CD4-positive, alpha-beta memory T cell (primary cell): ENCODE measurements around the gene ATMIN. TPM values are rescaled to one million over a fixed set of nuclear protein-coding genes. Genes with fewer than 3 reads are reported as not detected.

Source experiments
- CTCF ChIA-PET: fragments of 350-600 bp; sonication (Branson Sonifier 250); formaldehyde crosslinking; loops from one replicate; lab custom pipeline; 2021; ENCODE audit warnings: inconsistent platforms; ENCODE audit not compliant: partially characterized antibody; lab: Charles Lee
- POLR2A ChIA-PET: fragments of 350-600 bp; sonication (Branson Sonifier 250); formaldehyde crosslinking; loops from one replicate; lab custom pipeline; 2021; ENCODE audit not compliant: partially characterized antibody; lab: Charles Lee
- DNase-seq, 5 donors: peaks; one replicate each; pipeline versions ENCODE4 v3.0.0 to v3.0.0-alpha.2; 2020 to 2022; ENCODE audit warnings: mixed read lengths in 1 of 5
- H3K27ac ChIP-seq: one replicate; pipeline ENCODE4 v1.7.0; 2013; ENCODE audit warnings: low read depth, low read length
- H3K27me3 ChIP-seq: 2 replicates; pipeline ENCODE4 v1.7.0; 2013; ENCODE audit warnings: mild to moderate bottlenecking, low read length, moderate library complexity; ENCODE audit not compliant: insufficient read depth
- H3K36me3 ChIP-seq: 2 replicates; pipeline ENCODE4 v1.7.0; 2013; ENCODE audit warnings: mild to moderate bottlenecking, low read length, moderate library complexity; ENCODE audit not compliant: insufficient read depth
- H3K4me1 ChIP-seq: 2 replicates; pipeline ENCODE4 v1.7.0; 2013; ENCODE audit warnings: mild to moderate bottlenecking, low read length, moderate library complexity; ENCODE audit not compliant: insufficient read depth
- H3K4me3 ChIP-seq, 2 donors: one replicate each; pipeline ENCODE4 v1.7.0; 2013; ENCODE audit warnings: low read length in 2 of 2, mild to moderate bottlenecking in 1 of 2
- H3K9me3 ChIP-seq, 2 donors: one replicate each; pipeline ENCODE4 v1.7.0; 2013; ENCODE audit warnings: low read length in 2 of 2, control low read depth in 1 of 2; ENCODE audit not compliant: control insufficient read depth in 1 of 2
- H3K27ac Mint-ChIP-seq, 7 donors: one replicate each; pipeline ENCODE4 v1.8.0; 2020 to 2021; ENCODE audit warnings: mixed read lengths in 7 of 7, mild to moderate bottlenecking in 6 of 7, inconsistent platforms in 3 of 7, moderate library complexity in 3 of 7
- H3K27me3 Mint-ChIP-seq, 2 donors: one replicate each; pipeline ENCODE4 v1.8.0; 2020 to 2021; ENCODE audit warnings: mixed read lengths in 2 of 2
- H3K36me3 Mint-ChIP-seq, 2 donors: one replicate each; pipeline ENCODE4 v1.8.0; 2020 to 2021; ENCODE audit warnings: mixed read lengths in 2 of 2, inconsistent platforms in 1 of 2, mild to moderate bottlenecking in 1 of 2
- H3K4me1 Mint-ChIP-seq, 4 donors: one replicate each; pipeline ENCODE4 v1.8.0; 2020 to 2021; ENCODE audit warnings: mixed read lengths in 4 of 4, mild to moderate bottlenecking in 1 of 4
- H3K4me3 Mint-ChIP-seq, 8 donors: one replicate each; pipeline ENCODE4 v1.8.0; 2020 to 2021; ENCODE audit warnings: mixed read lengths in 8 of 8, mild to moderate bottlenecking in 7 of 8, moderate library complexity in 6 of 8, inconsistent platforms in 3 of 8
- H3K9me3 Mint-ChIP-seq, 8 donors: one replicate each; pipeline ENCODE4 v1.8.0; 2020 to 2021; ENCODE audit warnings: mixed read lengths in 8 of 8, mild to moderate bottlenecking in 5 of 8, inconsistent platforms in 3 of 8, moderate library complexity in 1 of 8
- intact Hi-C: fragments of 100-400 bp; cut with micrococcal nuclease; formaldehyde crosslinking; loops from one replicate; pipeline ENCODE4 v1.15.1; 2023
- polyA plus RNA-seq, 2 donors: library from polyadenylated mRNA; unstranded; fragments of 300-500 nt; fragmentation: Illumina TruSeq; gene quantifications; one replicate each; pipeline ENCODE4 v1.2.3, GENCODE V29; 2021
- total RNA-seq, 2 experiments: library from RNA; stranded (reverse); gene quantifications; one replicate each; pipeline ENCODE4 v1.2.3, GENCODE V29; 2021

Gene ATMIN
- total and polyA plus RNA-seq, 4 experiments from 2014 or later = 26.1 to 46.3 (median 42.3) TPM

DNA sequence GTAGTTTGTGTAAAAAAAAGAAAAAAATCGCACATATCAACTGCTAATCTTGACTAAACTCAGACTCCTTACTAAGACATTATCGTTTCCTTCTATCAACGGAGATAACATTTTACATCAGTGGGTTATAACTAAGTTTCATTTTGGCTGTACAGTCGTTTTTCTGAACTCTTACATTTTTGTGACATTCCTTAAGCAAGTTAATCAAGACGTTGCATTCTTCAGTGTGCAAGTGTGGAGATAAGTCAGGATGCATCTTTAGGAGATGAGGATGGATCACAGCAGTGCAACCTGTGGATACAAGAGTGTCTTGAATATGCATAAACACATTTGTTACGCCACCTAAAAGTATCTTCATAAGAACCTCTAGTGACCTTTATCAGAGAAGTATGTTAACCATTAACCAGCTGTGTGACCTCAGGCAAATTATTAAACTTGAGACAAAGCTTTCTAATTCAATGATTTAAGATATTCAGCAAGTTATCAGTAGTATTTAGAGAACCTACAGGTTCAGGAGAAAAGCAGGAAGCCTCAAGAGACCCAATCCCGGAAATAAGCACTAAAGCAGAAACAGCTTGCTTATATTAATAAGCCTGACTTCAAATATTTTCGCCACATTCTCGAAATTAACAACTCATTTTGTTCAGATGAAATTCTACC lies 38.4 kb upstream of the ATMIN start:
- Histone ChIP-seq H3K27me3 (no peaks in the 10 kb centered on the region), H3K27ac (peak overlapping the region; percentile 63), H3K9me3 (no peaks in the 10 kb centered on the region), H3K4me1 (peaks cover 35% of the 10 kb centered on the region), H3K4me3 (peak overlapping the region; percentile 36 to 70), H3K36me3 (no peaks in the 10 kb centered on the region)
- intact Hi-C loops = loop anchor here (1.0 kb wide), 2 partner anchors 10 to 447 kb away; partner anchors contain the start of genes CENPN and CMIP
- H3K27me3 Mint-ChIP-seq = no peaks in the 10 kb centered on the region
- DNase-seq = peak in 4 of 5 donors; percentile 15 to 29 (median 24)
- peaks cover 21 to 67% (median 56%) of the 10 kb centered on the region in 4 donors for H3K4me1 Mint-ChIP-seq
- peaks cover 0 to 4% (median 0%) of the 10 kb centered on the region in 8 donors for H3K9me3 Mint-ChIP-seq
- ChIA-PET POLR2A (interaction anchor here (0.6 to 2.4 kb wide), 3 partner anchors 10 to 1173 kb away, joined by 3 to 27 read pairs (median 10); partner anchors contain the start of genes ATMIN, CENPN, CMC2 and MPHOSPH6), CTCF (interaction anchor here (0.6 to 2.3 kb wide), 5 partner anchors 7 to 1701 kb away, joined by 3 to 13 read pairs (median 5); partner anchors contain the start of gene ATMIN)
- peak overlapping the region; percentile 93 to 98 (median 94) for H3K27ac Mint-ChIP-seq
- H3K36me3 Mint-ChIP-seq = peaks cover 6 to 23% of the 10 kb centered on the region in 2 donors
- H3K4me3 Mint-ChIP-seq = peak overlapping the region; percentile 91 to 98 (median 96)

DNA sequence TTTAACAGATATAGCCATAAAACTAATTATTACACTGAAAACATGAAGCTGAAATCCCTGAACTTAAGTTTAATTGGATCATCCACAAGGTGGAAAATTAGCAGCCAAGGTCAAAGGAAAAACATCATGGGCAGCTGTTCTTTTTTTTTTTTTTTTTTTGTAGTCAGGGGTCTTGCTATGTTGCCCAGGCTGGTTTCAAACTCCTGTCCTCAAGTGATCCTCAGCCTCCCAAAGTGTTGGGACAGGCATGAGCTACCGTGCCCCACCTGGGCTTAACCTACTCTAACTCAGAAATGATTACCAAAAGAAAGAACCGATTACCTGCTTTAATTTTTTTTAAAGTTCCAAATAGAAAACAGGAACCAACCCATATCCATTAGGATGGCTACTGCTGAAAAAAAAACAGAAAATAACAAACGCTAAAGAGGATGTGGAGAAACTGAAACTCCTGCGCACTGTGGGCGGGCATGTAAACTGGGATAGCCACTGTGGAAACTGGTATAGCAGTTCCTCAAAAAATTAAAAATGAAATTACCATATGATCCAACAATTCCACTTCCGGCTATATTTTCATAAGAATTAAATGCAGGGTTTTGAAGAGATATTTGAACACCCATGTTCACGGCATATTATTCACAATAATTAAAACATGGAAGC lies 37.5 kb upstream of the ATMIN start:
- peaks cover 0 to 4% (median 0%) of the 10 kb centered on the region in 8 donors for H3K9me3 Mint-ChIP-seq
- peaks cover 43% of the 10 kb centered on the region for H3K4me1 ChIP-seq
- H3K27me3 ChIP-seq = no peaks in the 10 kb centered on the region
- H3K4me3 Mint-ChIP-seq = peak overlapping the region; percentile 36 to 98 (median 78)
- no peak for DNase-seq
- ChIA-PET POLR2A (interaction anchor here (0.6 to 2.4 kb wide), 4 partner anchors 9 to 1172 kb away, joined by 3 to 27 read pairs (median 7); partner anchors contain the start of genes ATMIN, C16orf46, CENPN and CMC2), CTCF (interaction anchor here (0.6 to 2.3 kb wide), 5 partner anchors 12 to 1780 kb away, joined by 3 to 13 read pairs (median 5); partner anchors contain the start of gene ATMIN)
- peaks cover 6 to 21% of the 10 kb centered on the region in 2 donors for H3K36me3 Mint-ChIP-seq
- no peaks in the 10 kb centered on the region for H3K36me3 ChIP-seq
- H3K27ac Mint-ChIP-seq = peak overlapping the region in 6 of 7 donors; percentile 38 to 94 (median 64)
- peaks cover 25 to 75% (median 60%) of the 10 kb centered on the region in 4 donors for H3K4me1 Mint-ChIP-seq
- intact Hi-C loops = loop anchor here (1.0 kb wide), 2 partner anchors 9 to 446 kb away; partner anchors contain the start of genes CENPN and CMIP
- no peak overlapping the region for H3K4me3 ChIP-seq
- peak overlapping the region; percentile 63 for H3K27ac ChIP-seq
- H3K27me3 Mint-ChIP-seq = no peaks in the 10 kb centered on the region
- H3K9me3 ChIP-seq = no peaks in the 10 kb centered on the region

DNA sequence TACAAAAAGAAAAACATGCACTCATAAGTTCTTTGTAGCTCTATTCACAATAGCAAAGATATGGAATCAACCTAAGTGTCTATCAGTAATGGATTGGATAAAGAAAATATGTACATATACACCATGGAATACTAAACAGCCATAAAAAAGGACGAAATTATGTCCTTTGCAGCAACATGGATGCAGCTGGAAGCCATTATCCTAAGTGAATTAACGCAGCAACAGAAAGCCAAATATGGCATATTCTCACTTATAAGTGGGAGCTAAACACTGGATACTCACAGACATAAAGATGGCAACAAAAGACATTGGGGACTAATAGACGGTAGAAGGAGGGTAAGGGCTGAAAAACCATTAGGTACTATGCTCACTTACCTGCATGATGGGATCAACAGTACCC lies 34.8 kb upstream of the ATMIN start:
- H3K27me3 Mint-ChIP-seq = no peaks in the 10 kb centered on the region
- peaks cover 36 to 84% (median 67%) of the 10 kb centered on the region in 4 donors for H3K4me1 Mint-ChIP-seq
- H3K9me3 Mint-ChIP-seq = peaks cover 0 to 4% (median 0%) of the 10 kb centered on the region in 8 donors
- Histone ChIP-seq H3K4me1 (peaks cover 59% of the 10 kb centered on the region), H3K4me3 (no peak overlapping the region), H3K27ac (no peak overlapping the region), H3K9me3 (no peaks in the 10 kb centered on the region), H3K36me3 (no peaks in the 10 kb centered on the region), H3K27me3 (no peaks in the 10 kb centered on the region)
- CTCF ChIA-PET = interaction anchor here (1.4 to 6.9 kb wide), 2 partner anchors 17 to 35 kb away, joined by 3 to 91 read pairs; partner anchors contain the start of gene ATMIN
- H3K27ac Mint-ChIP-seq = peak overlapping the region in 2 of 7 donors; percentile 20 to 35
- DNase-seq = no peak
- POLR2A ChIA-PET = no interaction called here
- intact Hi-C loops = loop anchor here (10.0 kb wide), 2 partner anchors 196 to 1716 kb away; partner anchors contain the start of gene CDYL2
- H3K4me3 Mint-ChIP-seq = no peak overlapping the region
- peaks cover 0 to 14% of the 10 kb centered on the region in 2 donors for H3K36me3 Mint-ChIP-seq

DNA sequence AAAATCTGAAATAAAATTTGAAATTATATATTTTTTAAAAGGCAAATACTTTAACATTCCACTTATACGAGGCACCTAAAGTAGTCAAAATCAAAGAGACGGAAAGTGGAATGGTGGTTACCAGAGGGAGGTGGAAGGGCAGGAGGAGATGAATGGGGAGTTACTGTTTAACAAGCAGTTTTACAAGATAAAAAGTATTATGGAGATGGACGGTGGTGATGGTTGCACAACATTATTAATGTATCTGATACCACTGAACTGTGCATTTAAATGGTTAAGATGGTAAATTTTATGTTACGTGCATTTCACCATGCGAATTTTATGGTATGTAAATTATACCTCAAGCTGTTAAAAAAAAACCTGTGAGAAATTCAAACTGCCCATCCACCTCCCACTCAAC lies 34.3 kb upstream of the ATMIN start:
- DNase-seq = no peak
- Histone ChIP-seq H3K27ac (no peak overlapping the region), H3K4me1 (peaks cover 56% of the 10 kb centered on the region), H3K27me3 (no peaks in the 10 kb centered on the region), H3K4me3 (no peak overlapping the region), H3K36me3 (no peaks in the 10 kb centered on the region), H3K9me3 (no peaks in the 10 kb centered on the region)
- ChIA-PET CTCF (interaction anchor here (1.4 to 6.9 kb wide), 2 partner anchors 17 to 34 kb away, joined by 3 to 91 read pairs; partner anchors contain the start of gene ATMIN), POLR2A (interaction anchor here (0.6 kb wide), 1 partner anchor 19 kb away, joined by 4 read pairs; no protein-coding TSS in a partner anchor)
- H3K27me3 Mint-ChIP-seq = no peaks in the 10 kb centered on the region
- no peak overlapping the region for H3K4me3 Mint-ChIP-seq
- H3K27ac Mint-ChIP-seq = peak overlapping the region in 3 of 7 donors; percentile 46 to 98 (median 69)
- H3K4me1 Mint-ChIP-seq = peaks cover 39 to 88% (median 70%) of the 10 kb centered on the region in 4 donors
- H3K36me3 Mint-ChIP-seq = peaks cover 0 to 15% of the 10 kb centered on the region in 2 donors
- intact Hi-C loops = loop anchor here (10.0 kb wide), 2 partner anchors 197 to 1717 kb away; partner anchors contain the start of gene CDYL2
- H3K9me3 Mint-ChIP-seq = peaks cover 0 to 4% (median 0%) of the 10 kb centered on the region in 8 donors

DNA sequence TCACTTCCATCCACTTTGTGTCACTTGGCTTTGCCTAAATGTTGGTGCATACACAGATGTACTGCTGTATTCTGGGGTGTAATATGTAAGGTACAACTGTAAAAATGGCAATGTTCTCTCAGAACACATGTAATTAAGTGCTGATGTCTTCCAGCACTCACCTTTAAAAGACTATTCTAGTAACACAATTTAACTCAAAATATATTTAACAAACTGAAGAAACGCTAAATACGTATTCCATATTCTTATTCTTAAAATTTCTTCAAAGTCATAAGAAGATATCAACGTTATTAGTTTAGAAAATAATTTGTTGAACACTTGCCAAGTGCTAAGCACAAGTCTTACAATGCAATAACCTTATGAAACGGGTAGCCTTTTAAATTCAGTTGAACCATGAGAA lies 32.6 kb upstream of the ATMIN start:
- peaks cover 39 to 83% (median 64%) of the 10 kb centered on the region in 4 donors for H3K4me1 Mint-ChIP-seq
- H3K36me3 Mint-ChIP-seq = peaks cover 0 to 17% of the 10 kb centered on the region in 2 donors
- ChIA-PET CTCF (interaction anchor here (1.7 to 6.9 kb wide), 9 partner anchors 10 to 734 kb away, joined by 4 to 91 read pairs (median 13); partner anchors contain the start of genes ATMIN and C16orf46), POLR2A (interaction anchor here (1.0 to 6.0 kb wide), 3 partner anchors 32 to 312 kb away, joined by 3 to 66 read pairs (median 4); partner anchors contain the start of genes ATMIN and GAN)
- Histone ChIP-seq H3K4me1 (peaks cover 51% of the 10 kb centered on the region), H3K36me3 (no peaks in the 10 kb centered on the region), H3K9me3 (no peaks in the 10 kb centered on the region), H3K27ac (peak overlapping the region; percentile 74), H3K4me3 (no peak overlapping the region), H3K27me3 (no peaks in the 10 kb centered on the region)
- DNase-seq = no peak
- H3K27me3 Mint-ChIP-seq = no peaks in the 10 kb centered on the region
- H3K4me3 Mint-ChIP-seq = peak overlapping the region in 7 of 8 donors; percentile 26 to 94 (median 84)
- peaks cover 0 to 11% (median 0%) of the 10 kb centered on the region in 8 donors for H3K9me3 Mint-ChIP-seq
- peak overlapping the region; percentile 78 to 100 (median 94) for H3K27ac Mint-ChIP-seq
- intact Hi-C loops = loop anchor here (10.0 kb wide), 2 partner anchors 198 to 1718 kb away; partner anchors contain the start of gene CDYL2
